GM21423 (cell line): ENCODE data around the gene AZU1.
"Not testable (repeated sequence)": the region's sequence is repeated elsewhere in the genome, so short reads cannot be mapped to it uniquely, and the experiment has no call there.

Experiments
- ATAC-seq: cut with Tn5 transposase; IDR thresholded peaks from one replicate; pipeline ENCODE4 v1.9.1; 2021; ENCODE audit warnings: mild to moderate bottlenecking, moderate library complexity; ENCODE audit not compliant: unreplicated experiment

The AZU1 gene

GRCh38 chr19:852136-853013 lies 24.7 kb downstream of the AZU1 start, which contains the start of gene ELANE:
TSS of gene ELANE (plus strand) at chr19:852303. CDS start at chr19:852329, 26 bp downstream.
- no peak for ATAC-seq

- no peak for ATAC-seq
Observed at GRCh38 chr19:853014-853585, 25.5 kb downstream of the AZU1 start.

GRCh38 chr19:853614-854220 lies 26.1 kb downstream of the AZU1 start:
- ATAC-seq = not testable (repeated sequence)

GRCh38 chr19:854549-854948 lies 26.9 kb downstream of the AZU1 start:
- ATAC-seq = no peak

- ATAC-seq = no peak
Observed at GRCh38 chr19:855142-855541, 27.5 kb downstream of the AZU1 start.

- ATAC-seq = no peak
Observed at GRCh38 chr19:855566-856120, 28.0 kb downstream of the AZU1 start.

GRCh38 chr19:858284-858683 lies 30.6 kb downstream of the AZU1 start:
- ATAC-seq = no peak

- no peak for ATAC-seq
Observed at GRCh38 chr19:858868-859843, 31.5 kb downstream of the AZU1 start, which contains the start of gene CFD. TSS of gene CFD (plus strand) at chr19:859664. CDS start at chr19:859690, 26 bp downstream.

- ATAC-seq = no peak
Observed at GRCh38 chr19:861141-861755, 33.6 kb downstream of the AZU1 start.

- ATAC-seq = no peak
Observed at GRCh38 chr19:861756-862580, 34.3 kb downstream of the AZU1 start.

GRCh38 chr19:862581-863314 lies 35.1 kb downstream of the AZU1 start:
- ATAC-seq = no peak

- no peak for ATAC-seq
Observed at GRCh38 chr19:863315-863620, 35.6 kb downstream of the AZU1 start.

- ATAC-seq = no peak
Observed at GRCh38 chr19:866769-867300, 39.2 kb downstream of the AZU1 start.

- no peak for ATAC-seq
Observed at GRCh38 chr19:867301-867793, 39.7 kb downstream of the AZU1 start.

- ATAC-seq = no peak
Observed at GRCh38 chr19:867855-868457, 40.3 kb downstream of the AZU1 start.

GRCh38 chr19:868458-869244 lies 41.0 kb downstream of the AZU1 start:
- no peak for ATAC-seq
